ENCODE results near the gene OSTF1. TPM values are rescaled to one million over a fixed set of nuclear protein-coding genes. Genes with fewer than 3 reads are reported as not detected.

Gene OSTF1
- total RNA-seq, 4 donors from 2014 or later, result 3.3 to 54.4 (median 32.2) TPM

- Histone ChIP-seq H3K36me3 (no peaks in the 10 kb centered on the region), H3K9me3 (no peaks in the 10 kb centered on the region), H3K4me3 (no peak overlapping the region), H3K27me3 (no peaks in the 10 kb centered on the region), H3K4me1 (no peaks in the 10 kb centered on the region), H3K27ac (no peak overlapping the region)
- TF ChIP-seq CTCF (IDR thresholded peaks at IDR 0.05), result peak in 2 of 4 experiments; percentile 8 to 29
- TF ChIP-seq POLR2A (IDR thresholded peaks at IDR 0.05), result no peak
- DNase-seq, result no peak
- intact Hi-C loops (cut with DNase I; ENCODE audit: low total_unique reads), result no loop called here
Observed at GRCh38 chr9:75185585-75186170, 97.4 kb downstream of the OSTF1 start.

GRCh38 chr9:75186767-75187380, 98.6 kb downstream of the OSTF1 start:
- TF ChIP-seq CTCF (IDR thresholded peaks at IDR 0.05) (peak; percentile 46 to 79 (median 64)), POLR2A (IDR thresholded peaks at IDR 0.05) (no peak)

GRCh38 chr9:75188756-75189155, 100.4 kb downstream of the OSTF1 start:
- Histone ChIP-seq H3K36me3 (no peaks in the 10 kb centered on the region), H3K9me3 (no peaks in the 10 kb centered on the region), H3K27me3 (no peaks in the 10 kb centered on the region), H3K27ac (no peak overlapping the region), H3K4me1 (no peaks in the 10 kb centered on the region), H3K4me3 (no peak overlapping the region)
- no peak for DNase-seq
- intact Hi-C loops (cut with DNase I; ENCODE audit: low total_unique reads), result no loop called here
- TF ChIP-seq POLR2A (IDR thresholded peaks at IDR 0.05), result no peak
- no peak for TF ChIP-seq CTCF (IDR thresholded peaks at IDR 0.05)

More at GRCh38 chr9:75186767-75187380, 98.6 kb downstream of the OSTF1 start:
- Histone ChIP-seq H3K27ac (no peak overlapping the region), H3K36me3 (no peaks in the 10 kb centered on the region), H3K4me1 (no peaks in the 10 kb centered on the region), H3K27me3 (no peaks in the 10 kb centered on the region), H3K9me3 (no peaks in the 10 kb centered on the region), H3K4me3 (no peak overlapping the region)
- intact Hi-C loops (cut with DNase I; ENCODE audit: low total_unique reads), result no loop called here
- no peak for DNase-seq

DNA sequence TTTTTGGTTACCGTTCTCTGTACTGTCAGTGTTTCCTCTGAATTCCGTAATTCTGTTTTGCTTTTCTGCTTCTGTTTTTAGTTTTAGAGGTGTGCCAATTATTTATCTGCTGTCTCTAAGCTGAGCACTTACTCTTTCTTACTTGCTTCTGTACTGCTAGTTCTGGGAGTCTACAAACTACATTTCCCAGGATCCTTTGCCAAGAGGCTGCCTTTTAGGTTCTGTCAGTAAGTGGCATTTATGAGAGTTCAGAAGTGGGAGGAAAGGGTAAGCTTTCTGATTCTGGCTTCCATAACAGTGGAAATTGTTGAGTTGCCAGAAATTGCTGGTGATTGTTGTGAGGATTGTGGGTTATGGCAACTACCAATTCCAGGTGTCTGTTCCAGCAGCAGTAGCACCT, 102.4 kb downstream of the OSTF1 start:
- no peaks in the 10 kb centered on the region for H3K9me3 ChIP-seq
- intact Hi-C loops (cut with DNase I; ENCODE audit: low total_unique reads), result no loop called here
- no peaks in the 10 kb centered on the region for H3K4me1 ChIP-seq
- no peak for TF ChIP-seq POLR2A (IDR thresholded peaks at IDR 0.05)
- TF ChIP-seq CTCF (IDR thresholded peaks at IDR 0.05), result no peak
- no peak for DNase-seq
- H3K36me3 ChIP-seq, result no peaks in the 10 kb centered on the region
- no peak overlapping the region for H3K4me3 ChIP-seq
- H3K27me3 ChIP-seq, result no peaks in the 10 kb centered on the region
- no peak overlapping the region for H3K27ac ChIP-seq

Small RNA genes within 50 kb of the gene (small RNA-seq; reads per million reads assigned to genes)
- gene RF00019, result not detected

Other genes starting within 250 kb of the OSTF1 start
- gene TRPM6, start 200.6 kb upstream of the OSTF1 start, total RNA-seq, result 1 to 10 TPM in 2 of 4 donors, under 1 TPM in 1, not detected in 1; 0.76 to 2.9 (median 2.3) TPM
- gene C9orf40, start 135.6 kb upstream of the OSTF1 start, total RNA-seq, result 10 to 100 TPM in 1 of 4 donors, 1 to 10 TPM in 3; 2.8 to 17.6 (median 5.6) TPM
- gene CARNMT1, start 60.2 kb upstream of the OSTF1 start, total RNA-seq, result 10 to 100 TPM; 19.2 to 74.3 (median 22.8) TPM
- 10 to 100 TPM in 3 of 4 donors, 1 to 10 TPM in 1; 1.3 to 32.5 (median 15.6) TPM for gene NMRK1, start 359 bp upstream of the OSTF1 start, total RNA-seq

Data from uterus (tissue), 4 donors.